CD4-positive, CD25-positive, alpha-beta regulatory T cell (primary cell): ENCODE data around the gene SGSH. TPM values are rescaled to one million over a fixed set of nuclear protein-coding genes. Genes with fewer than 3 reads are reported as not detected.

Source experiments
- ATAC-seq, 2 donors: fragments of 150-1000 bp; cut with Tn5 transposase; one replicate each; pipeline ENCODE4 v1.10.0; 2021; ENCODE audit warnings: low read depth in 2 of 2, moderate number of reproducible peaks in 2 of 2, moderate library complexity in 1 of 2
- DNase-seq, 3 donors: peaks; one replicate each; pipeline versions ENCODE4 v3.0.0 to v3.0.0-alpha.2; 2012 to 2022; ENCODE audit warnings: mixed read lengths in 1 of 3
- H3K27ac ChIP-seq: one replicate; pipeline ENCODE4 v1.7.0; 2013; ENCODE audit warnings: mild to moderate bottlenecking, low read length; ENCODE audit not compliant: insufficient read depth, poor library complexity, severe bottlenecking
- H3K27me3 ChIP-seq: one replicate; pipeline ENCODE4 v1.7.0; 2013; ENCODE audit warnings: low read length; ENCODE audit not compliant: control insufficient read depth, insufficient read depth
- H3K36me3 ChIP-seq: one replicate; pipeline ENCODE4 v1.7.0; 2013; ENCODE audit warnings: mild to moderate bottlenecking, low read length, moderate library complexity; ENCODE audit not compliant: control insufficient read depth, insufficient read depth
- H3K4me1 ChIP-seq: 2 replicates; pipeline ENCODE4 v1.7.0; 2013; ENCODE audit warnings: mild to moderate bottlenecking, low read length; ENCODE audit not compliant: insufficient read depth, control insufficient read depth, poor library complexity, severe bottlenecking
- H3K4me3 ChIP-seq: one replicate; pipeline ENCODE4 v1.7.0; 2013; ENCODE audit warnings: low read depth, mild to moderate bottlenecking, low read length, moderate library complexity
- H3K9me3 ChIP-seq, 2 experiments: 1 replicate in 1 of 2; 2 replicates in 1 of 2; pipeline ENCODE4 v1.7.0; 2013; ENCODE audit warnings: low read length in 2 of 2, mild to moderate bottlenecking in 1 of 2, moderate library complexity in 1 of 2; ENCODE audit not compliant: control insufficient read depth in 2 of 2
- H3K27ac Mint-ChIP-seq, 3 donors: one replicate each; pipeline ENCODE4 v1.8.0; 2020 to 2022; ENCODE audit warnings: mild to moderate bottlenecking in 3 of 3, mixed read lengths in 3 of 3, moderate library complexity in 2 of 3
- H3K27me3 Mint-ChIP-seq: one replicate; pipeline ENCODE4 v1.8.0; 2022; ENCODE audit warnings: mild to moderate bottlenecking, mixed read lengths
- H3K36me3 Mint-ChIP-seq: one replicate; pipeline ENCODE4 v1.8.0; 2020; ENCODE audit warnings: mixed read lengths
- H3K4me1 Mint-ChIP-seq, 4 donors: one replicate each; pipeline ENCODE4 v1.8.0; 2020 to 2022; ENCODE audit warnings: mixed read lengths in 4 of 4, mild to moderate bottlenecking in 1 of 4
- H3K4me3 Mint-ChIP-seq, 4 donors: one replicate each; pipeline ENCODE4 v1.8.0; 2020 to 2022; ENCODE audit warnings: mild to moderate bottlenecking in 4 of 4, mixed read lengths in 4 of 4, moderate library complexity in 3 of 4
- H3K9me3 Mint-ChIP-seq, 7 donors: one replicate each; pipeline ENCODE4 v1.8.0; 2020 to 2022; ENCODE audit warnings: mixed read lengths in 7 of 7, mild to moderate bottlenecking in 3 of 7, moderate library complexity in 2 of 7
- polyA plus RNA-seq, 4 donors: library from polyadenylated mRNA; unstranded; fragments of 300-500 nt; fragmentation: Illumina TruSeq; gene quantifications; one replicate each; pipeline ENCODE4 v1.2.3, GENCODE V29; 2021
- total RNA-seq: library from RNA; stranded (reverse); gene quantifications from one replicate; pipeline ENCODE4 v1.2.3, GENCODE V29; 2022

The SGSH gene
- total and polyA plus RNA-seq, 5 donors from 2014 or later: 43.8 to 138 (median 47.8) TPM

DNA sequence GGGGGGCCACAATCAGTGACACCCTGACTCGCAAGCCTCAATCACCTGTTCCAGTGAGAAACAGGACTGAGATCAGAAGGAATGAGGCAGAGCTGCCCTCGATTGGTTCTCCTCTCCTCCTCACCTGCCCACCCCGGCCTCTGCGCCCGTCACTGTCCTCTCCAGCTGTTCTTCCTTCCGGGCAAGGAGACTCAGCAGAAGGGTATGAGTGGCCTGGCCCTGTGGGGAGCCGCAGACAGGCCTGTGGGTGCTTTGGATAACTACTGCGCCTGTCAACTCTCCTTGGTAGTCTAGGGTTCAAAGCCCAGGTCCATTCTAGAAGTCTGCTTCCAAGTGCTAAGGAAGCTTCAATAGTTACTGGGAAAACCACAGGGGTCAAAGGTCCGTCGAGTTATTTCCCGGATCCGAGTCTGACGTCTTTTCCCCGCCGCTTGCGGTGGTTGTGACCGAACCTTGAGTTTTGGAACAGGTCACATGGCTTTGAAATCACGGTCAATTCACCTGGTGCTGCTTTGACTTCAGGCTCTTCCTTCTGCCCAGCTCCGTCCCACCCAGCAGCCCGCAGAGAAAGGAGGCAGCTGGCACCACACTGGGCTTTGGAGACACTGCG, 42.0 kb downstream of the SGSH start:
- Histone ChIP-seq H3K36me3 (no peaks in the 10 kb centered on the region), H3K4me3 (no peak overlapping the region), H3K9me3 (no peaks in the 10 kb centered on the region), H3K27me3 (no peaks in the 10 kb centered on the region), H3K4me1 (no peaks in the 10 kb centered on the region), H3K27ac (no peak overlapping the region)
- Mint-ChIP-seq H3K27ac (no peak overlapping the region), H3K9me3 (no peaks in the 10 kb centered on the region), H3K4me3 (no peak overlapping the region), H3K36me3 (no peaks in the 10 kb centered on the region), H3K4me1 (no peaks in the 10 kb centered on the region), H3K27me3 (peaks cover 6% of the 10 kb centered on the region)
- ATAC-seq: no peak
- no peak for DNase-seq

DNA sequence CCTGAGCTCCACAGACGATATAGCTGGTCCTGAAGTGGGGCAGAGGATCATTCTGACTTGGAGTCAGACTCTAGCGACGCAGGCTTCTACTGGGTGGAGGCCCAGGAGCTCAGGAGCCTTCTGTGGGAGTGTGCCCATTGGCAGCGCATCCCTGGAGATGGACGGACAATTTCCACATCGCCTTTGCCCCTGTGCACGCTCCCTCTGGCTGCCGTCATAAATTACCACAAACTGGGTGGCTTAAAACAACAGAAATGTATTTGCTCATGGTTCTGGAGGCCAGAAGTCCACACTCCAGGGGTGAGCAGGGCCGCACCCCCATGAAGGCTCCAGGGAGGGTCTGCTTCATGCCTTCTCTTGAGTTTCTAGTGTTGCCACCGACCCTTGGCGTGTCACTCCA, 43.4 kb downstream of the SGSH start:
- H3K27me3 Mint-ChIP-seq: peaks cover 9% of the 10 kb centered on the region
- no peaks in the 10 kb centered on the region for H3K4me1 ChIP-seq
- H3K4me3 ChIP-seq: no peak overlapping the region
- H3K27ac Mint-ChIP-seq: no peak overlapping the region
- H3K27ac ChIP-seq: no peak overlapping the region
- H3K27me3 ChIP-seq: no peaks in the 10 kb centered on the region
- no peak for DNase-seq
- H3K9me3 Mint-ChIP-seq: no peaks in the 10 kb centered on the region
- ATAC-seq: no peak
- H3K4me3 Mint-ChIP-seq: no peak overlapping the region
- H3K36me3 Mint-ChIP-seq: no peaks in the 10 kb centered on the region
- no peaks in the 10 kb centered on the region for H3K36me3 ChIP-seq
- no peaks in the 10 kb centered on the region for H3K9me3 ChIP-seq
- no peaks in the 10 kb centered on the region for H3K4me1 Mint-ChIP-seq

DNA sequence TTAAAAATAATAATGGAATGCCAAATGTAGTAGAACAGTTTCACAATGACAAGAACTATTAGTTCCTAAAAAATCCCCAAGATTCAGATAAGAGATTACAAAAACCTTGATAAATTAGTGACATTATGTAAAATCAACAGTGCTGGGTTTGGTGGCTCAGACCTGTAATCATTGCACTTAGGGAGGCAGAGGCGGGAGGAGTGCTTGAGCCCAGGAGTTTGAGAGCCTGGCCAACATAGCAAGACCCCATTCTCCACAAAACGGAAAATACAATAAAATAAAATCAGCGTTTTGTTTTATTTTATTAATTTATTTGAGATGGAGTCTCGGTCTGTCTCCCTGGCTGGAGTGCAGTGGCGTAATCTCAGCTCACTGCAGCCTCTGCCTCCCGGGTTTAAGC, 46.2 kb downstream of the SGSH start:
- Mint-ChIP-seq H3K36me3 (no peaks in the 10 kb centered on the region), H3K4me1 (no peaks in the 10 kb centered on the region), H3K27ac (no peak overlapping the region), H3K27me3 (peaks cover 5% of the 10 kb centered on the region), H3K9me3 (no peaks in the 10 kb centered on the region), H3K4me3 (no peak overlapping the region)
- H3K4me3 ChIP-seq: no peak overlapping the region
- H3K9me3 ChIP-seq: no peaks in the 10 kb centered on the region
- ATAC-seq (no peak), DNase-seq (no peak)
- H3K36me3 ChIP-seq: no peaks in the 10 kb centered on the region
- H3K27ac ChIP-seq: no peak overlapping the region
- no peaks in the 10 kb centered on the region for H3K27me3 ChIP-seq
- no peaks in the 10 kb centered on the region for H3K4me1 ChIP-seq

DNA sequence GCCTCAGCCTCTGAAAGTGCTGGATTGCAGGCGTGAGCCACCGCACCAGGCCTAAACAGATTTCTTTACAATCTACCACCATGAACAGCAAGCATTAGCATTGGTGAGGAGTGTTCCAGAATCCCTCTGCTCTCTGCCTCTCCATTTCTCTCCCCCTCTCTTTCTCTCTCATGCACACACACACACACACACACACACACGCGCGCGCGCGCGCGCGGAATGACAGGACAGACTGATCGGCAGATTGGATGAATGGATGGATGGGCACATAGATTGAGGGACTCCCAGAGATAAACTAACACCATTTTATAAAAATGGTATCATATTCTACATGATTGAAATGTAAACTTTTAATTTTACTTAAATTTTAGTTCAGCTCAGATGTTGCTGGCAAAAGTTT, 47.0 kb downstream of the SGSH start:
- Histone ChIP-seq H3K4me1 (no peaks in the 10 kb centered on the region), H3K27me3 (no peaks in the 10 kb centered on the region), H3K36me3 (no peaks in the 10 kb centered on the region), H3K27ac (no peak overlapping the region), H3K4me3 (no peak overlapping the region), H3K9me3 (no peaks in the 10 kb centered on the region)
- no peaks in the 10 kb centered on the region for H3K9me3 Mint-ChIP-seq
- no peak for ATAC-seq
- DNase-seq: no peak
- peaks cover 7% of the 10 kb centered on the region for H3K27me3 Mint-ChIP-seq
- H3K4me1 Mint-ChIP-seq: no peaks in the 10 kb centered on the region
- H3K36me3 Mint-ChIP-seq: no peaks in the 10 kb centered on the region
- no peak overlapping the region for H3K27ac Mint-ChIP-seq
- no peak overlapping the region for H3K4me3 Mint-ChIP-seq

DNA sequence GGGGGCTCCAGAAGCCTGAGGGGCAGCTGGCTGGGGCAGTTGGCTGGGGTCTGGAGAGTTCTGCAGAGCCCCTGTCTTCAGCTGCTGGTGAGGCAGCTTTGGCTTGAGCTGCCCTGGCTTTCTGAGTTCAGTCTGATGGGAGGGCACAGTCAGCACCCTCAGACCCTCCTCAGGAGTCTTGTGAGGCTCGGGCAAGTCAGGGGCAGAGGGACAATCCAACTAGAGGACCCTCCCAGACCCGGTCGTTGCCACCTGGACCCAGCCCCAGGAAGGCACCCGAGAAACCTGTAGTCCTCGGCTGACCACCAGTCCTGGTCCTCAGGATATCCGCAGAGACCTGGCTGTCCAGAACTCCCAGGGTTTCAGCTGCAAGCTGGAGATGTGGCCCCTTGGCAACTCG, 48.5 kb downstream of the SGSH start:
- no peaks in the 10 kb centered on the region for H3K4me1 ChIP-seq
- H3K36me3 Mint-ChIP-seq: no peaks in the 10 kb centered on the region
- H3K4me3 Mint-ChIP-seq: no peak overlapping the region
- no peak overlapping the region for H3K4me3 ChIP-seq
- H3K27ac Mint-ChIP-seq: no peak overlapping the region
- H3K27ac ChIP-seq: no peak overlapping the region
- ATAC-seq (no peak), DNase-seq (no peak)
- no peaks in the 10 kb centered on the region for H3K36me3 ChIP-seq
- H3K4me1 Mint-ChIP-seq: no peaks in the 10 kb centered on the region
- no peaks in the 10 kb centered on the region for H3K27me3 ChIP-seq
- peaks cover 9% of the 10 kb centered on the region for H3K27me3 Mint-ChIP-seq
- no peaks in the 10 kb centered on the region for H3K9me3 ChIP-seq
- no peaks in the 10 kb centered on the region for H3K9me3 Mint-ChIP-seq

DNA sequence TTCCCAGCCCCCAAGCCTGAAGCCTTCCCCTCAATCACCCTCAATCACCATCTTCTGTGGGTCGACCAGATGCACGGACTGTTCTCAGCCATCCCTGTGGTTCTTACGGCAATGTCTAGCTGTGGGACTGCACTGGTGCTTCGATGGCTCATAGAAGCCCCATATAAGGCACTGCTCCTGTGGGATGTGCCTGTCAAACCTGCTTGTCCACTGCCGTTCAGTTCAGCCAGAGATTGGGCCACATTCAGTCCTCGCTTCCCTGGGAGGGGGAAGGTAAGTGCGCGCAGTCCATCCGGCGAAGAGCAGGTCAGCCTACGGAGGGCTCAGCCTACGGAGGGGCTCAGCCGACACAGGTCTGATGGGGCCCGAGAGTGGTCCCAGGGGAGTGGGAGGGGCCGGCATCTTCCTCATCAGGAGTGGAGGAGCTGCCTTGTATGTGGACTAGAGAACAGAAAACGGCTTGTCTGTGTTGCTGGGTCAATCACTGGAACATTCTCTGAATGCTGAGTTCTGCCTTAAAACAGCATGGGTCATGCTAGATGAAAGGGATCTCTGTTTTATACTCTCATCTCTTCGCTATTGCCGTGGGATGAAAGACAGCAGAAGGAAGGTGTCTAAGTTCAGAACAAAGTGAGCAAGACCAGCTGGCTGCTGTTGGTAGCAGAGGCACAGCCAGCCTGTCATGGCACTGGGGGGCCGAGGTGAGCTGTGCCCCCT, 50.2 kb downstream of the SGSH start, which contains the start of gene CARD14:
TSS of gene CARD14 (plus strand) at position 247 of the 717 bp plus-strand sequence. CDS start 11,409 bp downstream, outside the sequence.
- Histone ChIP-seq H3K36me3 (no peaks in the 10 kb centered on the region), H3K27me3 (no peaks in the 10 kb centered on the region), H3K4me1 (no peaks in the 10 kb centered on the region), H3K27ac (no peak within 1 kb of the TSS), H3K9me3 (no peaks in the 10 kb centered on the region), H3K4me3 (no peak within 1 kb of the TSS)
- peaks cover 9% of the 10 kb centered on the region for H3K27me3 Mint-ChIP-seq
- H3K9me3 Mint-ChIP-seq: no peaks in the 10 kb centered on the region
- H3K4me1 Mint-ChIP-seq: no peaks in the 10 kb centered on the region
- no peaks in the 10 kb centered on the region for H3K36me3 Mint-ChIP-seq
- ATAC-seq (no peak), DNase-seq (no peak)
- H3K27ac Mint-ChIP-seq: no peak within 1 kb of the TSS
- H3K4me3 Mint-ChIP-seq: no peak within 1 kb of the TSS

DNA sequence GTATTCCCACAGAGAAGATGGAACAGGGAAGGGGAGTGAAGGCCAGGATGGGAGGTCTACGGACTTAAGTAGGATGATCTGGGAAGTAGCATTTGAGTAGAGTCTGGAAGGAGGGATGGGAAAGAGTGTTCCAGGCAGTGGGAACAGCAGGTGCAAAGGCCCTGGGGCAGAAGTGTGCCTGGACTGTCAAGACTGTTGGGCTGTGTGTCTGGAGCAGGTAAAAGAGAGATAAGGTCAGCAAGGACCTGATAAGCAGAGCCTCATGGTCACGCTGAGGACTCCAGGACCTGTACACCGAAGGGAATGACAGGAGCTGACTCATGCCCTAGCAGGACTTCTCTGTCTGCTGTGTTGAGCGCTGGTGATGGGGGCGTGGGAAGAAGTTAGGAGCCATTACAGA, 51.0 kb downstream of the SGSH start:
- H3K27ac Mint-ChIP-seq: no peak overlapping the region
- no peaks in the 10 kb centered on the region for H3K4me1 Mint-ChIP-seq
- no peaks in the 10 kb centered on the region for H3K4me1 ChIP-seq

DNA sequence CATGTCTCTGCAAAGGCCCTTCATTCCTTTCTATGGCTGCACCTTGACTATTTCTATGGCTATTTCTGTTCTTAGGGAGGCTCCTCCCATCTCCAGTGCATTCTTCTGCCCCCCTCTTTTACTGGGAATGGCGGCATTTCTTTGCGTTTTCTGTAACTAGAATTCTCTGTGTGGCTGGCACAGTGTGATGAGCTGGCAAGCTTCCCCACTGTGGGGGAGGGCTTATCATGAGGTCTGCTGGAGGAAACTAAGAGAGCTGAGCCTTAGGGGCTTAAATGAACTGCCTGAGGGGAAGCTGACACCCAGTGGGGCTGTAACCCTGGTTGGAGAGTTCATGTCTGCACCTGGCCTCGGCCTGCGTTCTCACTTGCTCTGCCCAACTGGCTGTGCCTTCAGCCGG, 51.8 kb downstream of the SGSH start:
- H3K27me3 ChIP-seq: no peaks in the 10 kb centered on the region
- no peak overlapping the region for H3K27ac ChIP-seq
- no peak for ATAC-seq
- no peaks in the 10 kb centered on the region for H3K4me1 ChIP-seq
- H3K9me3 Mint-ChIP-seq: peaks cover 0 to 1% (median 0%) of the 10 kb centered on the region in 7 donors
- DNase-seq: no peak
- no peaks in the 10 kb centered on the region for H3K4me1 Mint-ChIP-seq
- H3K4me3 Mint-ChIP-seq: no peak overlapping the region
- H3K36me3 Mint-ChIP-seq: no peaks in the 10 kb centered on the region
- peaks cover 9% of the 10 kb centered on the region for H3K27me3 Mint-ChIP-seq
- H3K9me3 ChIP-seq: no peaks in the 10 kb centered on the region
- no peaks in the 10 kb centered on the region for H3K36me3 ChIP-seq
- no peak overlapping the region for H3K27ac Mint-ChIP-seq
- no peak overlapping the region for H3K4me3 ChIP-seq

More for the DNA sequence above, 51.0 kb downstream of the SGSH start:
- Histone ChIP-seq H3K27me3 (no peaks in the 10 kb centered on the region), H3K4me3 (no peak overlapping the region), H3K9me3 (no peaks in the 10 kb centered on the region), H3K27ac (no peak overlapping the region), H3K36me3 (no peaks in the 10 kb centered on the region)
- H3K36me3 Mint-ChIP-seq: no peaks in the 10 kb centered on the region
- peaks cover 9% of the 10 kb centered on the region for H3K27me3 Mint-ChIP-seq
- ATAC-seq: no peak
- H3K4me3 Mint-ChIP-seq: no peak overlapping the region
- peaks cover 0 to under 1% (median 0%) of the 10 kb centered on the region in 7 donors for H3K9me3 Mint-ChIP-seq
- no peak for DNase-seq
